Stimulated activated naive CD8-positive, alpha-beta T cell treated with anti-CD3 and anti-CD28 coated beads, Interleukin-15, Interleukin-2, amounts not matched to agents 100 ng/mL and 50 ng/mL, for 24 hours (primary cell): ENCODE data around the gene EFCAB11.
A peak's percentile ranks its signal among the peaks of the same experiment; 100 is the strongest.

Source experiments
- H3K27ac Mint-ChIP-seq: one replicate; pipeline ENCODE4 v1.8.0; 2021; ENCODE audit warnings: mild to moderate bottlenecking, mixed read lengths
- H3K27me3 Mint-ChIP-seq: one replicate; pipeline ENCODE4 v1.8.0; 2021; ENCODE audit warnings: mixed read lengths
- H3K36me3 Mint-ChIP-seq: one replicate; pipeline ENCODE4 v1.8.0; 2021; ENCODE audit warnings: low read depth, mixed read lengths
- H3K4me1 Mint-ChIP-seq: one replicate; pipeline ENCODE4 v1.8.0; 2021; ENCODE audit warnings: low read depth, mixed read lengths
- H3K4me3 Mint-ChIP-seq: one replicate; pipeline ENCODE4 v1.8.0; 2021; ENCODE audit warnings: mild to moderate bottlenecking, mixed read lengths
- H3K9me3 Mint-ChIP-seq: one replicate; pipeline ENCODE4 v1.8.0; 2021; ENCODE audit warnings: mixed read lengths

The EFCAB11 gene

GRCh38 chr14:89954070-89955021, at the start of gene EFCAB11:
TSS of gene EFCAB11 (minus strand) at chr14:89954730. CDS start at chr14:89954660, 70 bp downstream.
- Mint-ChIP-seq H3K4me3 (peak within 1 kb of the TSS; percentile 97), H3K27me3 (no peaks in the 10 kb centered on the region), H3K4me1 (peaks cover 46% of the 10 kb centered on the region)

GRCh38 chr14:90003526-90004307, 49.2 kb upstream of the EFCAB11 start:
- H3K27me3 Mint-ChIP-seq, result no peaks in the 10 kb centered on the region
- H3K9me3 Mint-ChIP-seq, result no peaks in the 10 kb centered on the region
- H3K36me3 Mint-ChIP-seq, result peaks cover 74% of the 10 kb centered on the region
- no peak overlapping the region for H3K4me3 Mint-ChIP-seq
- H3K4me1 Mint-ChIP-seq, result peaks cover 10% of the 10 kb centered on the region
- no peak overlapping the region for H3K27ac Mint-ChIP-seq

More at GRCh38 chr14:89954070-89955021, at the start of gene EFCAB11:
- Mint-ChIP-seq H3K36me3 (peaks cover 40% of the 10 kb centered on the region), H3K27ac (peak within 1 kb of the TSS; percentile 93), H3K9me3 (peaks cover 5% of the 10 kb centered on the region)

- Mint-ChIP-seq H3K9me3 (no peaks in the 10 kb centered on the region), H3K27me3 (no peaks in the 10 kb centered on the region), H3K4me3 (no peak overlapping the region), H3K27ac (no peak overlapping the region), H3K36me3 (peaks cover 81% of the 10 kb centered on the region), H3K4me1 (peaks cover 10% of the 10 kb centered on the region)
Measured at GRCh38 chr14:90000935-90001334, 46.4 kb upstream of the EFCAB11 start.

GRCh38 chr14:89996963-89997362, 42.4 kb upstream of the EFCAB11 start:
- no peaks in the 10 kb centered on the region for H3K4me1 Mint-ChIP-seq
- H3K4me3 Mint-ChIP-seq, result no peak overlapping the region
- H3K36me3 Mint-ChIP-seq, result peaks cover 86% of the 10 kb centered on the region
- H3K9me3 Mint-ChIP-seq, result no peaks in the 10 kb centered on the region
- H3K27ac Mint-ChIP-seq, result no peak overlapping the region
- H3K27me3 Mint-ChIP-seq, result no peaks in the 10 kb centered on the region

- H3K27ac Mint-ChIP-seq, result no peak overlapping the region
- peaks cover 92% of the 10 kb centered on the region for H3K36me3 Mint-ChIP-seq
- no peaks in the 10 kb centered on the region for H3K4me1 Mint-ChIP-seq
- no peaks in the 10 kb centered on the region for H3K27me3 Mint-ChIP-seq
- no peak overlapping the region for H3K4me3 Mint-ChIP-seq
- H3K9me3 Mint-ChIP-seq, result no peaks in the 10 kb centered on the region
Measured at GRCh38 chr14:89992273-89992672, 37.7 kb upstream of the EFCAB11 start.

GRCh38 chr14:89990623-89991275, 36.2 kb upstream of the EFCAB11 start:
- Mint-ChIP-seq H3K4me1 (no peaks in the 10 kb centered on the region), H3K27ac (no peak overlapping the region), H3K27me3 (no peaks in the 10 kb centered on the region), H3K9me3 (no peaks in the 10 kb centered on the region), H3K4me3 (no peak overlapping the region), H3K36me3 (peaks cover 91% of the 10 kb centered on the region)

- H3K27me3 Mint-ChIP-seq, result no peaks in the 10 kb centered on the region
- H3K36me3 Mint-ChIP-seq, result peaks cover 86% of the 10 kb centered on the region
- no peaks in the 10 kb centered on the region for H3K9me3 Mint-ChIP-seq
- no peaks in the 10 kb centered on the region for H3K4me1 Mint-ChIP-seq
- no peak overlapping the region for H3K4me3 Mint-ChIP-seq
- H3K27ac Mint-ChIP-seq, result no peak overlapping the region
Measured at GRCh38 chr14:89990218-89990617, 35.7 kb upstream of the EFCAB11 start.

- no peak overlapping the region for H3K4me3 Mint-ChIP-seq
- no peak overlapping the region for H3K27ac Mint-ChIP-seq
- H3K4me1 Mint-ChIP-seq, result no peaks in the 10 kb centered on the region
- no peaks in the 10 kb centered on the region for H3K9me3 Mint-ChIP-seq
- H3K27me3 Mint-ChIP-seq, result no peaks in the 10 kb centered on the region
- H3K36me3 Mint-ChIP-seq, result peaks cover 84% of the 10 kb centered on the region
Measured at GRCh38 chr14:89988787-89989186, 34.3 kb upstream of the EFCAB11 start.

- peaks cover 83% of the 10 kb centered on the region for H3K36me3 Mint-ChIP-seq
- no peak overlapping the region for H3K4me3 Mint-ChIP-seq
- no peaks in the 10 kb centered on the region for H3K4me1 Mint-ChIP-seq
- H3K27ac Mint-ChIP-seq, result no peak overlapping the region
- no peaks in the 10 kb centered on the region for H3K9me3 Mint-ChIP-seq
- H3K27me3 Mint-ChIP-seq, result no peaks in the 10 kb centered on the region
Measured at GRCh38 chr14:89987161-89987475, 32.6 kb upstream of the EFCAB11 start.

GRCh38 chr14:89986462-89987160, 32.1 kb upstream of the EFCAB11 start:
- no peaks in the 10 kb centered on the region for H3K4me1 Mint-ChIP-seq
- peaks cover 85% of the 10 kb centered on the region for H3K36me3 Mint-ChIP-seq
- H3K9me3 Mint-ChIP-seq, result no peaks in the 10 kb centered on the region
- no peak overlapping the region for H3K4me3 Mint-ChIP-seq
- no peak overlapping the region for H3K27ac Mint-ChIP-seq
- H3K27me3 Mint-ChIP-seq, result no peaks in the 10 kb centered on the region

GRCh38 chr14:89983375-89983774, 28.8 kb upstream of the EFCAB11 start:
- H3K27me3 Mint-ChIP-seq, result no peaks in the 10 kb centered on the region
- no peak overlapping the region for H3K27ac Mint-ChIP-seq
- no peak overlapping the region for H3K4me3 Mint-ChIP-seq
- no peaks in the 10 kb centered on the region for H3K9me3 Mint-ChIP-seq
- H3K4me1 Mint-ChIP-seq, result no peaks in the 10 kb centered on the region
- H3K36me3 Mint-ChIP-seq, result peaks cover 73% of the 10 kb centered on the region

- Mint-ChIP-seq H3K27ac (no peak overlapping the region), H3K27me3 (no peaks in the 10 kb centered on the region), H3K4me1 (no peaks in the 10 kb centered on the region), H3K36me3 (peaks cover 68% of the 10 kb centered on the region), H3K9me3 (no peaks in the 10 kb centered on the region), H3K4me3 (no peak overlapping the region)
Measured at GRCh38 chr14:89978656-89979055, 24.1 kb upstream of the EFCAB11 start.

GRCh38 chr14:89977668-89978067, 23.1 kb upstream of the EFCAB11 start:
- H3K4me1 Mint-ChIP-seq, result no peaks in the 10 kb centered on the region
- H3K27me3 Mint-ChIP-seq, result no peaks in the 10 kb centered on the region
- no peaks in the 10 kb centered on the region for H3K9me3 Mint-ChIP-seq
- no peak overlapping the region for H3K27ac Mint-ChIP-seq
- H3K4me3 Mint-ChIP-seq, result no peak overlapping the region
- H3K36me3 Mint-ChIP-seq, result peaks cover 68% of the 10 kb centered on the region

- Mint-ChIP-seq H3K27ac (no peak overlapping the region), H3K4me1 (no peaks in the 10 kb centered on the region), H3K9me3 (no peaks in the 10 kb centered on the region), H3K4me3 (no peak overlapping the region), H3K36me3 (peaks cover 79% of the 10 kb centered on the region), H3K27me3 (no peaks in the 10 kb centered on the region)
Measured at GRCh38 chr14:89973234-89973823, 18.8 kb upstream of the EFCAB11 start.
